SJCRH30 (cell line): ENCODE measurements around the gene EEF2K. TPM values are rescaled to one million over a fixed set of nuclear protein-coding genes. Genes with fewer than 3 reads are reported as not detected.

Experiments
- DNase-seq, 2 experiments: peaks; one replicate each; pipeline ENCODE4 v3.0.0-alpha.2; 2015 to 2020
- H3K27ac ChIP-seq: fragments of 250-450 bp; sonication (Bioruptor Pico); 2 replicates; pipeline ENCODE4 v1.5.1; 2020; ENCODE audit warnings: mild to moderate bottlenecking, moderate library complexity
- H3K27me3 ChIP-seq: fragments of 250-450 bp; sonication (Bioruptor Pico); 2 replicates; pipeline ENCODE4 v1.5.1; 2020; ENCODE audit warnings: mild to moderate bottlenecking, moderate library complexity
- H3K36me3 ChIP-seq: fragments of 250-450 bp; sonication (Bioruptor Pico); 2 replicates; pipeline ENCODE4 v1.5.1; 2020; ENCODE audit warnings: mild to moderate bottlenecking, moderate library complexity
- H3K4me1 ChIP-seq: fragments of 250-450 bp; sonication (Bioruptor Pico); 2 replicates; pipeline ENCODE4 v1.5.1; 2020; ENCODE audit warnings: mild to moderate bottlenecking, moderate library complexity
- H3K4me3 ChIP-seq: fragments of 250-450 bp; sonication (Bioruptor Pico); 2 replicates; pipeline ENCODE4 v1.5.1; 2020; ENCODE audit warnings: mild to moderate bottlenecking, moderate library complexity
- H3K9me3 ChIP-seq: fragments of 250-450 bp; sonication (Bioruptor Pico); replicated peaks from 2 replicates; pipeline ENCODE4 v1.5.1; 2020; ENCODE audit warnings: mild to moderate bottlenecking, moderate library complexity
- total RNA-seq: library from RNA; depleted of rRNA; stranded (reverse); fragments of >200 nt; shearing (Covaris generic); gene quantifications from 2 replicates; pipeline ENCODE4 v1.2.3, GENCODE V29; 2014

The EEF2K gene
- total RNA-seq, 1 experiment from 2014 or later, result 23.0 TPM

- H3K4me1 ChIP-seq, result no peaks in the 10 kb centered on the region
- DNase-seq, result no peak
- peaks cover 22% of the 10 kb centered on the region for H3K36me3 ChIP-seq
- no peak overlapping the region for H3K27ac ChIP-seq
- H3K4me3 ChIP-seq, result no peak overlapping the region
- H3K9me3 ChIP-seq, result no peaks in the 10 kb centered on the region
- H3K27me3 ChIP-seq, result no peaks in the 10 kb centered on the region
Measured at GRCh38 chr16:22272870-22273650, 67.0 kb downstream of the EEF2K start.

- H3K27ac ChIP-seq, result no peak overlapping the region
- no peaks in the 10 kb centered on the region for H3K9me3 ChIP-seq
- no peaks in the 10 kb centered on the region for H3K4me1 ChIP-seq
- H3K27me3 ChIP-seq, result no peaks in the 10 kb centered on the region
- peaks cover 22% of the 10 kb centered on the region for H3K36me3 ChIP-seq
- no peak for DNase-seq
- H3K4me3 ChIP-seq, result no peak overlapping the region
Measured at GRCh38 chr16:22274916-22275315, 68.8 kb downstream of the EEF2K start.

GRCh38 chr16:22278441-22279230, 72.6 kb downstream of the EEF2K start:
- Histone ChIP-seq H3K4me1 (no peaks in the 10 kb centered on the region), H3K4me3 (no peak overlapping the region), H3K36me3 (peaks cover 50% of the 10 kb centered on the region), H3K27ac (no peak overlapping the region), H3K27me3 (no peaks in the 10 kb centered on the region), H3K9me3 (no peaks in the 10 kb centered on the region)
- peak in 1 of 2 experiments; percentile 22 for DNase-seq

GRCh38 chr16:22282254-22282892, 76.3 kb downstream of the EEF2K start:
- no peak overlapping the region for H3K27ac ChIP-seq
- no peak overlapping the region for H3K4me3 ChIP-seq
- H3K36me3 ChIP-seq, result peaks cover 36% of the 10 kb centered on the region
- H3K27me3 ChIP-seq, result no peaks in the 10 kb centered on the region
- H3K4me1 ChIP-seq, result no peaks in the 10 kb centered on the region
- DNase-seq, result no peak
- no peaks in the 10 kb centered on the region for H3K9me3 ChIP-seq

- no peak overlapping the region for H3K4me3 ChIP-seq
- H3K27me3 ChIP-seq, result no peaks in the 10 kb centered on the region
- H3K4me1 ChIP-seq, result no peaks in the 10 kb centered on the region
- DNase-seq, result no peak
- no peaks in the 10 kb centered on the region for H3K9me3 ChIP-seq
- no peak overlapping the region for H3K27ac ChIP-seq
- H3K36me3 ChIP-seq, result peaks cover 36% of the 10 kb centered on the region
Measured at GRCh38 chr16:22284637-22285036, 78.6 kb downstream of the EEF2K start.

- Histone ChIP-seq H3K36me3 (peaks cover 35% of the 10 kb centered on the region), H3K27ac (no peak overlapping the region), H3K4me3 (no peak overlapping the region), H3K9me3 (no peaks in the 10 kb centered on the region), H3K27me3 (no peaks in the 10 kb centered on the region), H3K4me1 (no peaks in the 10 kb centered on the region)
- no peak for DNase-seq
Measured at GRCh38 chr16:22285080-22285479, 79.0 kb downstream of the EEF2K start.

- Histone ChIP-seq H3K4me3 (no peak overlapping the region), H3K27ac (no peak overlapping the region), H3K9me3 (no peaks in the 10 kb centered on the region), H3K4me1 (no peaks in the 10 kb centered on the region), H3K36me3 (no peaks in the 10 kb centered on the region; the same call in 1 of the 2 replicates), H3K27me3 (no peaks in the 10 kb centered on the region)
- no peak for DNase-seq
Measured at GRCh38 chr16:22291020-22291419, 84.9 kb downstream of the EEF2K start.

GRCh38 chr16:22291860-22292318, 85.8 kb downstream of the EEF2K start:
- H3K4me3 ChIP-seq, result no peak overlapping the region
- H3K36me3 ChIP-seq, result no peaks in the 10 kb centered on the region
- H3K9me3 ChIP-seq, result no peaks in the 10 kb centered on the region
- H3K27me3 ChIP-seq, result no peaks in the 10 kb centered on the region
- no peak overlapping the region for H3K27ac ChIP-seq
- no peaks in the 10 kb centered on the region for H3K4me1 ChIP-seq
- DNase-seq, result no peak

- no peak for DNase-seq
- Histone ChIP-seq H3K4me3 (no peak overlapping the region), H3K4me1 (no peaks in the 10 kb centered on the region), H3K36me3 (no peaks in the 10 kb centered on the region), H3K27me3 (no peaks in the 10 kb centered on the region), H3K9me3 (no peaks in the 10 kb centered on the region), H3K27ac (no peak overlapping the region)
Measured at GRCh38 chr16:22292320-22292719, 86.2 kb downstream of the EEF2K start.

- H3K9me3 ChIP-seq, result no peaks in the 10 kb centered on the region
- no peaks in the 10 kb centered on the region for H3K27me3 ChIP-seq
- no peak overlapping the region for H3K4me3 ChIP-seq
- no peak for DNase-seq
- H3K27ac ChIP-seq, result no peak overlapping the region
- H3K4me1 ChIP-seq, result no peaks in the 10 kb centered on the region
- H3K36me3 ChIP-seq, result no peaks in the 10 kb centered on the region
Measured at GRCh38 chr16:22293137-22294106, 87.3 kb downstream of the EEF2K start.

- no peak overlapping the region for H3K27ac ChIP-seq
- peak in 1 of 2 experiments; percentile 33 for DNase-seq
Measured at GRCh38 chr16:22296225-22297113, 90.4 kb downstream of the EEF2K start.

GRCh38 chr16:22297114-22297870, 91.2 kb downstream of the EEF2K start, which contains the start of gene POLR3E:
Gene POLR3E (plus strand): TSS chr16:22297409. CDS start chr16:22302969, 5,560 bp downstream.
- H3K4me3 ChIP-seq, result peak within 1 kb of the TSS; percentile 82
- peak; percentile 97 to 98 for DNase-seq
- H3K36me3 ChIP-seq, result no peaks in the 10 kb centered on the region
- no peaks in the 10 kb centered on the region for H3K9me3 ChIP-seq
- H3K4me1 ChIP-seq, result no peaks in the 10 kb centered on the region
- peak within 1 kb of the TSS; percentile 68 for H3K27ac ChIP-seq
- H3K27me3 ChIP-seq, result no peaks in the 10 kb centered on the region

More at GRCh38 chr16:22296225-22297113, 90.4 kb downstream of the EEF2K start:
- Histone ChIP-seq H3K4me3 (peak overlapping the region; percentile 82), H3K27me3 (no peaks in the 10 kb centered on the region), H3K36me3 (no peaks in the 10 kb centered on the region), H3K9me3 (no peaks in the 10 kb centered on the region), H3K4me1 (no peaks in the 10 kb centered on the region)
